Calu3 (cell line): ENCODE data around the gene NTF4. TPM values are rescaled to one million over a fixed set of nuclear protein-coding genes. Genes with fewer than 3 reads are reported as not detected.

ENCODE experiments used
- BruUV-seq: library from RNA; stranded (reverse); fragments of 400-500 nt; replicated peaks from 2 replicates; lab custom pipeline; 2021; lab: Mats Ljungman, UMichigan
- CTCF ChIA-PET: fragments of 300-600 bp; sonication (Branson Sonifier 250); formaldehyde crosslinking; loops from one replicate; lab custom pipeline; 2022; ENCODE audit warnings: antibody characterized with exemption; lab: Charles Lee
- DNase-seq: peaks from one replicate; pipeline ENCODE4 v3.0.0; 2022
- H3K27ac Mint-ChIP-seq: one replicate; pipeline ENCODE4 v1.8.0; 2022; ENCODE audit warnings: mixed read lengths; ENCODE audit not compliant: unreplicated experiment
- H3K27me3 Mint-ChIP-seq: one replicate; pipeline ENCODE4 v1.8.0; 2022; ENCODE audit warnings: mixed read lengths; ENCODE audit not compliant: unreplicated experiment
- H3K36me3 Mint-ChIP-seq: one replicate; pipeline ENCODE4 v1.8.0; 2022; ENCODE audit warnings: mild to moderate bottlenecking, moderate library complexity, mixed read lengths; ENCODE audit not compliant: insufficient read depth, unreplicated experiment
- H3K4me1 Mint-ChIP-seq: one replicate; pipeline ENCODE4 v1.8.0; 2022; ENCODE audit warnings: mild to moderate bottlenecking, low read depth, mixed read lengths; ENCODE audit not compliant: unreplicated experiment
- H3K4me3 Mint-ChIP-seq: one replicate; pipeline ENCODE4 v1.8.0; 2022; ENCODE audit warnings: mild to moderate bottlenecking, low read depth, moderate library complexity, mixed read lengths; ENCODE audit not compliant: unreplicated experiment
- H3K9me3 Mint-ChIP-seq: one replicate; pipeline ENCODE4 v1.8.0; 2022; ENCODE audit warnings: low read depth, mixed read lengths; ENCODE audit not compliant: unreplicated experiment
- intact Hi-C: fragments of 100-400 bp; cut with micrococcal nuclease; formaldehyde crosslinking; loops from one replicate; pipeline ENCODE4 v1.10.0; 2022; ENCODE audit not compliant: unreplicated experiment
- total RNA-seq: library from RNA; stranded (reverse); gene quantifications from 2 replicates; pipeline ENCODE4 v1.2.3, GENCODE V29; 2022
- TF ChIP-seq, protein P1 (sequence below): fragments of 200-600 bp; IDR thresholded peaks from one replicate; pipeline ENCODE4 v1.8.0; 2022; ENCODE audit warnings: antibody characterized with exemption; ENCODE audit not compliant: unreplicated experiment

Gene NTF4
- total RNA-seq, 1 experiment from 2014 or later = 0.83 TPM

GRCh38 chr19:49069026-49069425 lies 4.4 kb upstream of the NTF4 start:
- Mint-ChIP-seq H3K4me3 (no peak overlapping the region), H3K4me1 (peaks cover 14% of the 10 kb centered on the region), H3K9me3 (peaks cover 7% of the 10 kb centered on the region), H3K27me3 (peaks cover 80% of the 10 kb centered on the region), H3K27ac (no peak overlapping the region), H3K36me3 (peaks cover 22% of the 10 kb centered on the region)
- DNase-seq = no peak
- intact Hi-C loops = no loop called here
- TF ChIP-seq, protein P1, sequence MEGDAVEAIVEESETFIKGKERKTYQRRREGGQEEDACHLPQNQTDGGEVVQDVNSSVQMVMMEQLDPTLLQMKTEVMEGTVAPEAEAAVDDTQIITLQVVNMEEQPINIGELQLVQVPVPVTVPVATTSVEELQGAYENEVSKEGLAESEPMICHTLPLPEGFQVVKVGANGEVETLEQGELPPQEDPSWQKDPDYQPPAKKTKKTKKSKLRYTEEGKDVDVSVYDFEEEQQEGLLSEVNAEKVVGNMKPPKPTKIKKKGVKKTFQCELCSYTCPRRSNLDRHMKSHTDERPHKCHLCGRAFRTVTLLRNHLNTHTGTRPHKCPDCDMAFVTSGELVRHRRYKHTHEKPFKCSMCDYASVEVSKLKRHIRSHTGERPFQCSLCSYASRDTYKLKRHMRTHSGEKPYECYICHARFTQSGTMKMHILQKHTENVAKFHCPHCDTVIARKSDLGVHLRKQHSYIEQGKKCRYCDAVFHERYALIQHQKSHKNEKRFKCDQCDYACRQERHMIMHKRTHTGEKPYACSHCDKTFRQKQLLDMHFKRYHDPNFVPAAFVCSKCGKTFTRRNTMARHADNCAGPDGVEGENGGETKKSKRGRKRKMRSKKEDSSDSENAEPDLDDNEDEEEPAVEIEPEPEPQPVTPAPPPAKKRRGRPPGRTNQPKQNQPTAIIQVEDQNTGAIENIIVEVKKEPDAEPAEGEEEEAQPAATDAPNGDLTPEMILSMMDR = no peak
- CTCF ChIA-PET = interaction anchor here (0.6 kb wide), 1 partner anchor 188 kb away, joined by 6 read pairs; no protein-coding TSS in a partner anchor
- no TSS peak for BruUV-seq

GRCh38 chr19:49067554-49067953 lies 2.9 kb upstream of the NTF4 start:
- H3K9me3 Mint-ChIP-seq = peaks cover 7% of the 10 kb centered on the region
- CTCF ChIA-PET = no interaction called here
- no peak overlapping the region for H3K27ac Mint-ChIP-seq
- BruUV-seq = no TSS peak
- peaks cover 10% of the 10 kb centered on the region for H3K36me3 Mint-ChIP-seq
- TF ChIP-seq, protein P1 = no peak
- peaks cover 65% of the 10 kb centered on the region for H3K27me3 Mint-ChIP-seq
- intact Hi-C loops = no loop called here
- DNase-seq = no peak
- no peak overlapping the region for H3K4me3 Mint-ChIP-seq
- H3K4me1 Mint-ChIP-seq = no peaks in the 10 kb centered on the region

- Mint-ChIP-seq H3K36me3 (peaks cover 11% of the 10 kb centered on the region), H3K4me1 (peaks cover 2% of the 10 kb centered on the region), H3K27me3 (peaks cover 60% of the 10 kb centered on the region), H3K27ac (no peak overlapping the region), H3K9me3 (peaks cover 7% of the 10 kb centered on the region), H3K4me3 (no peak overlapping the region)
- no TSS peak for BruUV-seq
- TF ChIP-seq, protein P1 = no peak
- no peak for DNase-seq
- intact Hi-C loops = no loop called here
- CTCF ChIA-PET = interaction anchor here (0.5 to 1.8 kb wide), 3 partner anchors 7 to 417 kb away, joined by 4 to 10 read pairs (median 5); no protein-coding TSS in a partner anchor
Measured at GRCh38 chr19:49065905-49066512, 1.4 kb upstream of the NTF4 start.

DNA sequence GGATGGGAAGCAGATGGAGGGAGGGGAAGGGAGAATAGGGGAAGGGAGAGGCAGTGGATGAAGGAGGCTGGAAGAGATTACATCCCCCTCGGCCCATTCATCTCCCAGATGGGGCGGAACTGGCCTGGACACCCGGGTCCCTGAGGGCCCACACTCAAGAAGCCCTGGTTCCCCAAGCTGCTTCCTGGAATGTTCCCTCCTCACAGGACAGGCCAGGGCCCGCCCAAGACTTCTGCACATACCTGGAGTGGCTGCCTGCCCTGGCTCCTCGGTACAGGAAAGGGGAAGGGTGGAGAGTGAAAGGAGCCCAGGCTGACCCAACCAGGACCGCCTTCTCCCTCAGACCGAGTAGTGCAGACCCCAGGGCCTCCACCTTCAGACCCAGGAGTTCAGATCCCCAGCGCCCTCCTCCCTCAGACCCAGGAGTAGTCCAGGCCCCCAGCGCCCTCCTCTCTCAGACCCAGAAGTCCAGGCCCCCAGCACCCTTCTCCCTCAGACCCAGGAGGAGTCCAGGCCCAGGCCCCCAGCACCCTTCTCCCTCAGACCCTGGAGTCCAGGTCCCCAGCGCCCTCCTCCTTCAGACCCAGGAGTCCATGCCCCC lies 489 bp downstream of the NTF4 start:
- DNase-seq = no peak
- peak overlapping the region; percentile 29 for H3K4me3 Mint-ChIP-seq
- H3K27me3 Mint-ChIP-seq = peaks cover 42% of the 10 kb centered on the region
- H3K27ac Mint-ChIP-seq = no peak overlapping the region
- peaks cover 16% of the 10 kb centered on the region for H3K36me3 Mint-ChIP-seq
- BruUV-seq = no TSS peak
- peaks cover 9% of the 10 kb centered on the region for H3K4me1 Mint-ChIP-seq
- CTCF ChIA-PET = interaction anchor here (0.6 to 1.8 kb wide), 4 partner anchors 9 to 282 kb away, joined by 3 to 10 read pairs (median 8); partner anchors contain the start of genes GYS1 and RUVBL2
- intact Hi-C loops = no loop called here
- TF ChIP-seq, protein P1 = no peak
- H3K9me3 Mint-ChIP-seq = peaks cover 3% of the 10 kb centered on the region
